GM12891 (cell line): ENCODE results near the gene HRK.

Experiments used
- POLR2A ChIP-seq: IDR thresholded peaks from 2 replicates; pipeline ENCODE4 v1.6.1; 2011; ENCODE audit warnings: low read depth, low read length, control low read depth
- POLR2AphosphoS5 ChIP-seq: IDR thresholded peaks from 2 replicates; pipeline ENCODE4 v1.6.1; 2011; ENCODE audit warnings: low read depth, low read length, control low read depth
- TAF1 ChIP-seq: IDR thresholded peaks from 2 replicates; pipeline ENCODE4 v1.6.1; 2011; ENCODE audit warnings: low read depth, low read length, control low read depth

DNA sequence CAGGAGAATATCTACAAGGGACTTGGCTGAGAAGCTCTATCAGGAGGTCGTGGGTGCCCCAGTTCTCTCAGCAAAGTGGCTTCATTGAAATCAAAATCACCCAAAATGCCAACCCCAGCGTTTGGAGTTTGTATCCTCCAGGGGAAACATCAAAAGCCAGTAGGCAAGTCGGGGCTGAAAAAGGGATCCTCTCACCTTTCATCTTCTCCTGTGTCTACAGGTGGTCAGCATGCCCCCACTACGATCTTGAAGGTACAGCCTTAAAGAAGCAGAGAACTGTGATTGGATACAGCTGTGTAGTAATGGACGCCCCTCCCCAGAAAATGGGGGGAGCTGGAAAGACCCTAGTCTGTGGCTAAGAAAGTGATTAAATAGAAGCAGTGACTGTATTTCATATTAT lies 22.2 kb downstream of the HRK start:
- TF ChIP-seq POLR2A, result no peak
- TF ChIP-seq POLR2AphosphoS5, result no peak
- no peak for TF ChIP-seq TAF1
